Panc1 (cell line): ENCODE measurements around the gene ADGRD1. TPM values are rescaled to one million over a fixed set of nuclear protein-coding genes. Genes with fewer than 3 reads are reported as not detected.

ENCODE experiments used
- ATAC-seq: fragments of 200-7000 bp; cut with Tn5 transposase; 2 replicates; pipeline ENCODE4 v1.9.1; 2020; ENCODE audit warnings: mild to moderate bottlenecking, moderate library complexity
- BruUV-seq: library from RNA; stranded (reverse); fragments of 400-500 nt; replicated peaks from 2 replicates; lab custom pipeline; 2021; lab: Mats Ljungman, UMichigan
- CTCF ChIA-PET: fragments of 300-600 bp; sonication (Branson Sonifier 250); formaldehyde crosslinking; loops from one replicate; lab custom pipeline; 2022; ENCODE audit warnings: antibody characterized with exemption; lab: Charles Lee
- POLR2A ChIA-PET: fragments of 300-600 bp; sonication (Branson Sonifier 250); formaldehyde crosslinking; loops from one replicate; lab custom pipeline; 2022; ENCODE audit warnings: antibody characterized with exemption; lab: Charles Lee
- DNase-seq: peaks from one replicate; pipeline ENCODE4 v3.0.0-alpha.2; 2010; ENCODE audit warnings: low read depth, low spot score
- H3K27ac ChIP-seq: 2 replicates; pipeline ENCODE4 v1.5.1; 2011; ENCODE audit warnings: mild to moderate bottlenecking, low read length, inconsistent platforms
- H3K27me3 ChIP-seq: fragments of 200-500 bp; sonication (Bioruptor generic); 2 replicates; pipeline ENCODE4 v1.6.0; 2014; ENCODE audit warnings: low read length, inconsistent platforms; ENCODE audit not compliant: control insufficient read depth, insufficient read depth
- H3K36me3 ChIP-seq: fragments of 200-500 bp; sonication (Bioruptor generic); 2 replicates; pipeline ENCODE4 v1.5.1; 2014; ENCODE audit warnings: inconsistent platforms, mild to moderate bottlenecking, low read length, moderate library complexity; ENCODE audit not compliant: control insufficient read depth, insufficient read depth
- H3K4me1 ChIP-seq: 2 replicates; pipeline ENCODE4 v1.5.1; 2011; ENCODE audit warnings: inconsistent platforms, mild to moderate bottlenecking, low read length, moderate library complexity; ENCODE audit not compliant: control insufficient read depth, insufficient read depth
- H3K4me3 ChIP-seq, 2 experiments: 2 replicates each; pipeline ENCODE4 v1.5.1; 2011 to 2012; ENCODE audit warnings: low read depth in 2 of 2, low read length in 2 of 2, mild to moderate bottlenecking in 2 of 2, inconsistent platforms in 1 of 2, moderate library complexity in 1 of 2
- H3K9me3 ChIP-seq: fragments of 200-500 bp; sonication (Bioruptor generic); 2 replicates; pipeline ENCODE4 v1.5.1; 2014; ENCODE audit warnings: low read depth, mild to moderate bottlenecking, inconsistent platforms, low read length, moderate library complexity; ENCODE audit not compliant: control insufficient read depth, insufficient read depth
- CTCF ChIP-seq: fragments of 450-650 bp; IDR thresholded peaks from 2 replicates; pipeline ENCODE4 v1.5.1; 2017; ENCODE audit warnings: mild to moderate bottlenecking
- POLR2AphosphoS5 ChIP-seq: IDR thresholded peaks from 2 replicates; pipeline ENCODE4 v1.6.1; 2012; ENCODE audit warnings: mild to moderate bottlenecking, low read depth, low read length, moderate library complexity
- SIN3A ChIP-seq: IDR thresholded peaks from 2 replicates; pipeline ENCODE4 v1.6.1; 2012; ENCODE audit warnings: low read depth, mild to moderate bottlenecking, low read length, moderate library complexity, borderline replicate concordance; ENCODE audit not compliant: insufficient read depth
- TCF7L2 ChIP-seq: IDR thresholded peaks from 2 replicates; pipeline ENCODE4 v1.6.1; 2011; ENCODE audit warnings: mild to moderate bottlenecking, low read depth, low read length, inconsistent platforms
- in situ Hi-C: cut with HindIII; loops from 2 replicates; pipeline ENCODE4 v1.10.0; 2016; ENCODE audit warnings: low sequenced_read_pairs, low pct_unique_long_range_greater_than_20kb
- intact Hi-C: fragments of 100-400 bp; cut with micrococcal nuclease; formaldehyde crosslinking; loops from one replicate; pipeline ENCODE4 v1.10.0; 2022; ENCODE audit not compliant: unreplicated experiment
- total RNA-seq: library from RNA; stranded (reverse); gene quantifications from one replicate; pipeline ENCODE4 v1.2.1, GENCODE V29; 2021; ENCODE audit not compliant: unreplicated experiment
- TF ChIP-seq, protein P1 (sequence below), 2 experiments: IDR thresholded peaks; 2 replicates each; pipeline ENCODE4 v1.6.1; 2011 to 2012; ENCODE audit warnings: low read depth in 2 of 2, control low read depth in 1 of 2, low read length in 1 of 2, mild to moderate bottlenecking in 1 of 2, moderate library complexity in 1 of 2; ENCODE audit not compliant: insufficient read depth in 1 of 2

ADGRD1 gene
- total RNA-seq, 1 experiment from 2014 or later: 0.21 TPM

DNA sequence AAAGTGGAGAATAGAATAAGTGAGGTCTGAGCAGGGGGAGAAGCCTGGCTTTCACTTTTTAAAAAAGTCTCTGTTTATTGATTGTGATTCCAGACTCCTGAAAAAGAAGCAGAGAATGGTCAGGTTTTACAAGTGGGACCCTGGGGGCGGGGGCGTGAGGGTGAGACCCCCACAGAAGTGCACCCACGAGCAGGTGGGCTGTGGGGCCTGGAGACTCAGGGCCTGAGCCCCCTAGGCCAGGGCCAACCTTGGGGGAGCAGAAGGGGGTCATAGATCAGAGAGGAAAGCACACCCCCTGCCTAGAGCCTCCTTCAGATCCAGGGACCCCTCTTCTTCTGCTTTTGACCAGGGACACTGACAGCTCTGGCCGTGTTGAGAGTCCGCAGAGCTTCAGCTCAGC is 180.3 kb downstream of the ADGRD1 start:
- ATAC-seq (no peak), DNase-seq (no peak)
- Histone ChIP-seq H3K4me3 (no peak overlapping the region), H3K36me3 (no peaks in the 10 kb centered on the region), H3K27ac (no peak overlapping the region), H3K9me3 (no peaks in the 10 kb centered on the region), H3K27me3 (no peaks in the 10 kb centered on the region), H3K4me1 (no peaks in the 10 kb centered on the region; the same call in 1 of the 2 replicates)
- intact Hi-C loops (loop anchor here (2.0 kb wide), 1 partner anchor 217 kb away; no protein-coding TSS in a partner anchor), in situ Hi-C loops (no loop called here)
- CTCF ChIA-PET: no interaction called here
- POLR2A ChIA-PET: no interaction called here
- BruUV-seq: no TSS peak
- TF ChIP-seq POLR2AphosphoS5: no peak
- TF ChIP-seq, protein P1, sequence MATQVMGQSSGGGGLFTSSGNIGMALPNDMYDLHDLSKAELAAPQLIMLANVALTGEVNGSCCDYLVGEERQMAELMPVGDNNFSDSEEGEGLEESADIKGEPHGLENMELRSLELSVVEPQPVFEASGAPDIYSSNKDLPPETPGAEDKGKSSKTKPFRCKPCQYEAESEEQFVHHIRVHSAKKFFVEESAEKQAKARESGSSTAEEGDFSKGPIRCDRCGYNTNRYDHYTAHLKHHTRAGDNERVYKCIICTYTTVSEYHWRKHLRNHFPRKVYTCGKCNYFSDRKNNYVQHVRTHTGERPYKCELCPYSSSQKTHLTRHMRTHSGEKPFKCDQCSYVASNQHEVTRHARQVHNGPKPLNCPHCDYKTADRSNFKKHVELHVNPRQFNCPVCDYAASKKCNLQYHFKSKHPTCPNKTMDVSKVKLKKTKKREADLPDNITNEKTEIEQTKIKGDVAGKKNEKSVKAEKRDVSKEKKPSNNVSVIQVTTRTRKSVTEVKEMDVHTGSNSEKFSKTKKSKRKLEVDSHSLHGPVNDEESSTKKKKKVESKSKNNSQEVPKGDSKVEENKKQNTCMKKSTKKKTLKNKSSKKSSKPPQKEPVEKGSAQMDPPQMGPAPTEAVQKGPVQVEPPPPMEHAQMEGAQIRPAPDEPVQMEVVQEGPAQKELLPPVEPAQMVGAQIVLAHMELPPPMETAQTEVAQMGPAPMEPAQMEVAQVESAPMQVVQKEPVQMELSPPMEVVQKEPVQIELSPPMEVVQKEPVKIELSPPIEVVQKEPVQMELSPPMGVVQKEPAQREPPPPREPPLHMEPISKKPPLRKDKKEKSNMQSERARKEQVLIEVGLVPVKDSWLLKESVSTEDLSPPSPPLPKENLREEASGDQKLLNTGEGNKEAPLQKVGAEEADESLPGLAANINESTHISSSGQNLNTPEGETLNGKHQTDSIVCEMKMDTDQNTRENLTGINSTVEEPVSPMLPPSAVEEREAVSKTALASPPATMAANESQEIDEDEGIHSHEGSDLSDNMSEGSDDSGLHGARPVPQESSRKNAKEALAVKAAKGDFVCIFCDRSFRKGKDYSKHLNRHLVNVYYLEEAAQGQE (IDR thresholded peaks at IDR 0.05; ENCODE audit: insufficient read depth in 1 of 2, low read depth in 2 of 2, low read length in 1 of 2): no peak
- TF ChIP-seq SIN3A: no peak
- TF ChIP-seq CTCF: no peak
- TF ChIP-seq TCF7L2: no peak

- no peaks in the 10 kb centered on the region for H3K9me3 ChIP-seq
- ATAC-seq (no peak), DNase-seq (no peak)
- in situ Hi-C loops: no loop called here
- H3K4me1 ChIP-seq: no peaks in the 10 kb centered on the region; the same call in 1 of the 2 replicates
- no peaks in the 10 kb centered on the region for H3K27me3 ChIP-seq
- CTCF ChIA-PET: no interaction called here
- TF ChIP-seq POLR2AphosphoS5 (no peak), SIN3A (no peak), TCF7L2 (no peak), CTCF (no peak)
- TF ChIP-seq, protein P1 (IDR thresholded peaks at IDR 0.05; ENCODE audit: insufficient read depth in 1 of 2, low read depth in 2 of 2, low read length in 1 of 2): no peak
- H3K27ac ChIP-seq: no peak overlapping the region
- intact Hi-C loops: no loop called here
- BruUV-seq: no TSS peak
- POLR2A ChIA-PET: no interaction called here
- H3K36me3 ChIP-seq: no peaks in the 10 kb centered on the region
- H3K4me3 ChIP-seq: no peak overlapping the region
Observed at GRCh38 chr12:131134523-131135310, 181.0 kb downstream of the ADGRD1 start.
